SK-N-SH treated with all-trans-retinoic acid at 6 μM for 48 hours (cell line): ENCODE results near the gene FER.

Source experiments
- ATAC-seq: fragments of 200-7000 bp; cut with Tn5 transposase; 3 replicates; pipeline ENCODE4 v1.9.1; 2020; ENCODE audit warnings: mild to moderate bottlenecking, moderate library complexity
- ARNTL ChIP-seq: fragments of 450-650 bp; formaldehyde crosslinking; IDR thresholded peaks from 2 replicates; pipeline ENCODE4 v1.5.0; 2020; ENCODE audit warnings: low read depth, mild to moderate bottlenecking, moderate library complexity, borderline replicate concordance
- BACH2 ChIP-seq: fragments of 250-450 bp; sonication (Bioruptor Pico); IDR thresholded peaks from 2 replicates; pipeline ENCODE4 v1.9.0; 2021; ENCODE audit warnings: mild to moderate bottlenecking, borderline replicate concordance
- CSDC2 ChIP-seq: fragments of 250-450 bp; sonication (Bioruptor Pico); IDR thresholded peaks from 2 replicates; pipeline ENCODE4 v1.5.0; 2020; ENCODE audit warnings: mild to moderate bottlenecking, moderate library complexity
- CSRNP3 ChIP-seq: fragments of 250-450 bp; sonication (Bioruptor Pico); IDR thresholded peaks from 2 replicates; pipeline ENCODE4 v1.5.1; 2021; ENCODE audit warnings: mild to moderate bottlenecking, moderate library complexity
- GLIS3 ChIP-seq: fragments of 250-450 bp; sonication (Bioruptor Pico); IDR thresholded peaks from 2 replicates; pipeline ENCODE4 v1.5.0; 2020; ENCODE audit warnings: mild to moderate bottlenecking, moderate library complexity
- ISL1 ChIP-seq: fragments of 250-450 bp; sonication (Bioruptor Pico); IDR thresholded peaks from 2 replicates; pipeline ENCODE4 v2.1.2; 2022; ENCODE audit warnings: mild to moderate bottlenecking, moderate library complexity
- OSR1 ChIP-seq: fragments of 250-450 bp; sonication (Bioruptor Pico); IDR thresholded peaks from 2 replicates; pipeline ENCODE4 v1.8.0; 2022; ENCODE audit warnings: moderate library complexity, mild to moderate bottlenecking, inconsistent platforms
- PATZ1 ChIP-seq: fragments of 250-450 bp; sonication (Bioruptor Pico); IDR thresholded peaks from 2 replicates; pipeline ENCODE4 v1.8.0; 2020; ENCODE audit warnings: mild to moderate bottlenecking, moderate library complexity, borderline replicate concordance
- PPARA ChIP-seq: fragments of 250-450 bp; sonication (Bioruptor Pico); IDR thresholded peaks from 2 replicates; pipeline ENCODE4 v1.5.0; 2020; ENCODE audit warnings: mild to moderate bottlenecking, borderline replicate concordance
- SNAI2 ChIP-seq: fragments of 250-450 bp; sonication (Bioruptor Pico); IDR thresholded peaks from 2 replicates; pipeline ENCODE4 v1.5.0; 2020; ENCODE audit warnings: mild to moderate bottlenecking, moderate library complexity
- TCF4 ChIP-seq: fragments of 250-450 bp; sonication (Bioruptor Pico); IDR thresholded peaks from 2 replicates; pipeline ENCODE4 v1.8.0; 2021; ENCODE audit warnings: mild to moderate bottlenecking, moderate library complexity, borderline replicate concordance
- TOX ChIP-seq: fragments of 250-450 bp; sonication (Bioruptor Pico); IDR thresholded peaks from 2 replicates; pipeline ENCODE4 v1.8.0; 2021; ENCODE audit warnings: mild to moderate bottlenecking, moderate library complexity, borderline replicate concordance
- TSHZ2 ChIP-seq: fragments of 250-450 bp; sonication (Bioruptor Pico); IDR thresholded peaks from 2 replicates; pipeline ENCODE4 v1.5.0; 2020; ENCODE audit warnings: mild to moderate bottlenecking, moderate library complexity
- ZC3H10 ChIP-seq: fragments of 250-450 bp; sonication (Bioruptor Pico); IDR thresholded peaks from 2 replicates; pipeline ENCODE4 v1.5.1; 2021; ENCODE audit warnings: mild to moderate bottlenecking, moderate library complexity
- ZFP3 ChIP-seq: fragments of 250-450 bp; sonication (Bioruptor Pico); IDR thresholded peaks from 2 replicates; pipeline ENCODE4 v1.5.0; 2020; ENCODE audit warnings: mild to moderate bottlenecking, moderate library complexity
- ZFP30 ChIP-seq: fragments of 450-650 bp; formaldehyde crosslinking; IDR thresholded peaks from 2 replicates; pipeline ENCODE4 v1.5.0; 2022; ENCODE audit warnings: mild to moderate bottlenecking, moderate library complexity
- ZNF565 ChIP-seq: fragments of 450-650 bp; formaldehyde crosslinking; conservative IDR thresholded peaks from 2 replicates; pipeline ENCODE4 v1.5.0; 2020; ENCODE audit warnings: low read depth, mild to moderate bottlenecking, moderate library complexity
- ZNF70 ChIP-seq: fragments of 450-650 bp; formaldehyde crosslinking; IDR thresholded peaks from 2 replicates; pipeline ENCODE4 v1.5.0; 2020; ENCODE audit warnings: mild to moderate bottlenecking, moderate library complexity

The FER gene

GRCh38 chr5:108739376-108739775 is 8.3 kb upstream of the FER start:
- TF ChIP-seq PPARA (CRISPR knock-in tag) (no peak), ZNF70 (CRISPR knock-in tag) (no peak), ZC3H10 (CRISPR knock-in tag) (no peak), TOX (no peak), SNAI2 (CRISPR knock-in tag) (no peak), TSHZ2 (no peak), ZNF565 (CRISPR knock-in tag) (no peak), ZFP3 (CRISPR knock-in tag) (no peak), OSR1 (CRISPR knock-in tag) (no peak), GLIS3 (CRISPR knock-in tag) (no peak), ZFP30 (CRISPR knock-in tag) (no peak)
- no peak; the same call in 2 of the 3 replicates for ATAC-seq

GRCh38 chr5:108739906-108740305 is 7.8 kb upstream of the FER start:
- ATAC-seq, result peak; percentile 56
- TF ChIP-seq CSRNP3 (no peak), ISL1 (CRISPR knock-in tag) (peak; percentile 62), ARNTL (no peak)

GRCh38 chr5:108743319-108743718 is 4.4 kb upstream of the FER start:
- ATAC-seq, result no peak

GRCh38 chr5:108743846-108744245 is 3.9 kb upstream of the FER start:
- TF ChIP-seq ZFP3 (CRISPR knock-in tag) (no peak), ARNTL (no peak), SNAI2 (CRISPR knock-in tag) (no peak), PATZ1 (CRISPR knock-in tag) (no peak), ISL1 (CRISPR knock-in tag) (no peak), CSRNP3 (no peak), GLIS3 (CRISPR knock-in tag) (no peak), TCF4 (no peak), BACH2 (CRISPR knock-in tag) (no peak)
- no peak for ATAC-seq

More at GRCh38 chr5:108743319-108743718, 4.4 kb upstream of the FER start:
- TF ChIP-seq CSDC2 (CRISPR knock-in tag), result no peak
- no peak for TF ChIP-seq ZNF70 (CRISPR knock-in tag)
- no peak for TF ChIP-seq CSRNP3
- peak; percentile 69 for TF ChIP-seq ISL1 (CRISPR knock-in tag)
- TF ChIP-seq SNAI2 (CRISPR knock-in tag), result no peak
